CD4-positive, alpha-beta memory T cell (primary cell): ENCODE measurements around the gene CADM2. TPM values are rescaled to one million over a fixed set of nuclear protein-coding genes. Genes with fewer than 3 reads are reported as not detected.

Source experiments
- CTCF ChIA-PET: fragments of 350-600 bp; sonication (Branson Sonifier 250); formaldehyde crosslinking; loops from one replicate; lab custom pipeline; 2021; ENCODE audit warnings: inconsistent platforms; ENCODE audit not compliant: partially characterized antibody; lab: Charles Lee
- POLR2A ChIA-PET: fragments of 350-600 bp; sonication (Branson Sonifier 250); formaldehyde crosslinking; loops from one replicate; lab custom pipeline; 2021; ENCODE audit not compliant: partially characterized antibody; lab: Charles Lee
- DNase-seq, 5 donors: peaks; one replicate each; pipeline versions ENCODE4 v3.0.0 to v3.0.0-alpha.2; 2020 to 2022; ENCODE audit warnings: mixed read lengths in 1 of 5
- H3K27ac ChIP-seq: one replicate; pipeline ENCODE4 v1.7.0; 2013; ENCODE audit warnings: low read depth, low read length
- H3K27me3 ChIP-seq: 2 replicates; pipeline ENCODE4 v1.7.0; 2013; ENCODE audit warnings: mild to moderate bottlenecking, low read length, moderate library complexity; ENCODE audit not compliant: insufficient read depth
- H3K36me3 ChIP-seq: 2 replicates; pipeline ENCODE4 v1.7.0; 2013; ENCODE audit warnings: mild to moderate bottlenecking, low read length, moderate library complexity; ENCODE audit not compliant: insufficient read depth
- H3K4me1 ChIP-seq: 2 replicates; pipeline ENCODE4 v1.7.0; 2013; ENCODE audit warnings: mild to moderate bottlenecking, low read length, moderate library complexity; ENCODE audit not compliant: insufficient read depth
- H3K4me3 ChIP-seq, 2 donors: one replicate each; pipeline ENCODE4 v1.7.0; 2013; ENCODE audit warnings: low read length in 2 of 2, mild to moderate bottlenecking in 1 of 2
- H3K9me3 ChIP-seq, 2 donors: one replicate each; pipeline ENCODE4 v1.7.0; 2013; ENCODE audit warnings: low read length in 2 of 2, control low read depth in 1 of 2; ENCODE audit not compliant: control insufficient read depth in 1 of 2
- H3K27ac Mint-ChIP-seq, 7 donors: one replicate each; pipeline ENCODE4 v1.8.0; 2020 to 2021; ENCODE audit warnings: mixed read lengths in 7 of 7, mild to moderate bottlenecking in 6 of 7, inconsistent platforms in 3 of 7, moderate library complexity in 3 of 7
- H3K27me3 Mint-ChIP-seq, 2 donors: one replicate each; pipeline ENCODE4 v1.8.0; 2020 to 2021; ENCODE audit warnings: mixed read lengths in 2 of 2
- H3K36me3 Mint-ChIP-seq, 2 donors: one replicate each; pipeline ENCODE4 v1.8.0; 2020 to 2021; ENCODE audit warnings: mixed read lengths in 2 of 2, inconsistent platforms in 1 of 2, mild to moderate bottlenecking in 1 of 2
- H3K4me1 Mint-ChIP-seq, 4 donors: one replicate each; pipeline ENCODE4 v1.8.0; 2020 to 2021; ENCODE audit warnings: mixed read lengths in 4 of 4, mild to moderate bottlenecking in 1 of 4
- H3K4me3 Mint-ChIP-seq, 8 donors: one replicate each; pipeline ENCODE4 v1.8.0; 2020 to 2021; ENCODE audit warnings: mixed read lengths in 8 of 8, mild to moderate bottlenecking in 7 of 8, moderate library complexity in 6 of 8, inconsistent platforms in 3 of 8
- H3K9me3 Mint-ChIP-seq, 8 donors: one replicate each; pipeline ENCODE4 v1.8.0; 2020 to 2021; ENCODE audit warnings: mixed read lengths in 8 of 8, mild to moderate bottlenecking in 5 of 8, inconsistent platforms in 3 of 8, moderate library complexity in 1 of 8
- intact Hi-C: fragments of 100-400 bp; cut with micrococcal nuclease; formaldehyde crosslinking; loops from one replicate; pipeline ENCODE4 v1.15.1; 2023
- polyA plus RNA-seq, 2 donors: library from polyadenylated mRNA; unstranded; fragments of 300-500 nt; fragmentation: Illumina TruSeq; gene quantifications; one replicate each; pipeline ENCODE4 v1.2.3, GENCODE V29; 2021
- total RNA-seq, 2 experiments: library from RNA; stranded (reverse); gene quantifications; one replicate each; pipeline ENCODE4 v1.2.3, GENCODE V29; 2021

Gene CADM2
- total and polyA plus RNA-seq, 4 experiments from 2014 or later = 0.21 to 0.38 TPM; not detected in 2

- no peaks in the 10 kb centered on the region for H3K9me3 ChIP-seq
- Mint-ChIP-seq H3K27me3 (no peaks in the 10 kb centered on the region), H3K27ac (no peak overlapping the region), H3K4me1 (no peaks in the 10 kb centered on the region), H3K9me3 (peaks cover 0 to 14% (median 4%) of the 10 kb centered on the region in 8 donors), H3K36me3 (no peaks in the 10 kb centered on the region), H3K4me3 (no peak overlapping the region)
- ChIA-PET POLR2A (no interaction called here), CTCF (no interaction called here)
- H3K27ac ChIP-seq = no peak overlapping the region
- H3K4me3 ChIP-seq = no peak overlapping the region
- no peaks in the 10 kb centered on the region for H3K4me1 ChIP-seq
- intact Hi-C loops = no loop called here
- no peaks in the 10 kb centered on the region for H3K27me3 ChIP-seq
- no peak for DNase-seq
- H3K36me3 ChIP-seq = no peaks in the 10 kb centered on the region
These were observed 862.5 kb downstream of the CADM2 start for GRCh38 chr3:85821130-85821756.

GRCh38 chr3:85835857-85836440 lies 877.2 kb downstream of the CADM2 start:
- H3K9me3 ChIP-seq = no peaks in the 10 kb centered on the region
- H3K4me3 ChIP-seq = no peak overlapping the region
- no peak for DNase-seq
- no peak overlapping the region for H3K27ac ChIP-seq
- H3K4me1 Mint-ChIP-seq = no peaks in the 10 kb centered on the region
- ChIA-PET POLR2A (no interaction called here), CTCF (no interaction called here)
- no peak overlapping the region for H3K27ac Mint-ChIP-seq
- H3K27me3 Mint-ChIP-seq = no peaks in the 10 kb centered on the region
- H3K36me3 ChIP-seq = no peaks in the 10 kb centered on the region
- H3K36me3 Mint-ChIP-seq = no peaks in the 10 kb centered on the region
- H3K4me1 ChIP-seq = no peaks in the 10 kb centered on the region
- H3K9me3 Mint-ChIP-seq = peaks cover 1 to 15% (median 3%) of the 10 kb centered on the region in 8 donors
- H3K27me3 ChIP-seq = no peaks in the 10 kb centered on the region
- intact Hi-C loops = no loop called here
- H3K4me3 Mint-ChIP-seq = no peak overlapping the region

- Mint-ChIP-seq H3K27me3 (no peaks in the 10 kb centered on the region), H3K4me1 (no peaks in the 10 kb centered on the region), H3K27ac (no peak overlapping the region), H3K4me3 (no peak overlapping the region), H3K9me3 (peaks cover 0 to 15% (median 2%) of the 10 kb centered on the region in 8 donors), H3K36me3 (no peaks in the 10 kb centered on the region)
- intact Hi-C loops = no loop called here
- no peak for DNase-seq
- no peaks in the 10 kb centered on the region for H3K4me1 ChIP-seq
- H3K27ac ChIP-seq = no peak overlapping the region
- no peaks in the 10 kb centered on the region for H3K27me3 ChIP-seq
- H3K4me3 ChIP-seq = no peak overlapping the region
- no peaks in the 10 kb centered on the region for H3K9me3 ChIP-seq
- H3K36me3 ChIP-seq = no peaks in the 10 kb centered on the region
- ChIA-PET CTCF (no interaction called here), POLR2A (no interaction called here)
These were observed 878.6 kb downstream of the CADM2 start for GRCh38 chr3:85837402-85837801.

GRCh38 chr3:85838921-85839320 lies 880.1 kb downstream of the CADM2 start:
- H3K27ac Mint-ChIP-seq = no peak overlapping the region
- intact Hi-C loops = no loop called here

GRCh38 chr3:85842081-85842480 lies 883.3 kb downstream of the CADM2 start:
- Mint-ChIP-seq H3K4me1 (no peaks in the 10 kb centered on the region), H3K4me3 (no peak overlapping the region), H3K9me3 (peaks cover 0 to 3% (median 0%) of the 10 kb centered on the region in 8 donors), H3K27ac (no peak overlapping the region), H3K27me3 (no peaks in the 10 kb centered on the region), H3K36me3 (no peaks in the 10 kb centered on the region)
- no peak overlapping the region for H3K27ac ChIP-seq
- intact Hi-C loops = no loop called here
- DNase-seq = no peak
- ChIA-PET CTCF (no interaction called here), POLR2A (no interaction called here)
- H3K4me1 ChIP-seq = no peaks in the 10 kb centered on the region
- no peaks in the 10 kb centered on the region for H3K9me3 ChIP-seq
- no peak overlapping the region for H3K4me3 ChIP-seq
- no peaks in the 10 kb centered on the region for H3K27me3 ChIP-seq
- H3K36me3 ChIP-seq = no peaks in the 10 kb centered on the region

More at GRCh38 chr3:85838921-85839320, 880.1 kb downstream of the CADM2 start:
- Histone ChIP-seq H3K4me3 (no peak overlapping the region), H3K4me1 (no peaks in the 10 kb centered on the region), H3K27ac (no peak overlapping the region), H3K27me3 (no peaks in the 10 kb centered on the region), H3K36me3 (no peaks in the 10 kb centered on the region), H3K9me3 (no peaks in the 10 kb centered on the region)
- CTCF ChIA-PET = no interaction called here
- peaks cover 0 to 8% (median 0%) of the 10 kb centered on the region in 8 donors for H3K9me3 Mint-ChIP-seq
- H3K36me3 Mint-ChIP-seq = no peaks in the 10 kb centered on the region
- DNase-seq = no peak
- no peak overlapping the region for H3K4me3 Mint-ChIP-seq
- H3K27me3 Mint-ChIP-seq = no peaks in the 10 kb centered on the region
- POLR2A ChIA-PET = no interaction called here
- no peaks in the 10 kb centered on the region for H3K4me1 Mint-ChIP-seq

- ChIA-PET POLR2A (no interaction called here), CTCF (no interaction called here)
- H3K27ac Mint-ChIP-seq = no peak overlapping the region
- no peak overlapping the region for H3K27ac ChIP-seq
- H3K4me3 ChIP-seq = no peak overlapping the region
- no peaks in the 10 kb centered on the region for H3K27me3 Mint-ChIP-seq
- no peak overlapping the region for H3K4me3 Mint-ChIP-seq
- peaks cover 0 to 10% (median 2%) of the 10 kb centered on the region in 8 donors for H3K9me3 Mint-ChIP-seq
- no peaks in the 10 kb centered on the region for H3K36me3 ChIP-seq
- H3K4me1 ChIP-seq = no peaks in the 10 kb centered on the region
- H3K4me1 Mint-ChIP-seq = no peaks in the 10 kb centered on the region
- intact Hi-C loops = no loop called here
- no peak for DNase-seq
- H3K27me3 ChIP-seq = no peaks in the 10 kb centered on the region
- no peaks in the 10 kb centered on the region for H3K36me3 Mint-ChIP-seq
- no peaks in the 10 kb centered on the region for H3K9me3 ChIP-seq
These were observed 888.2 kb downstream of the CADM2 start for GRCh38 chr3:85846940-85847339.

GRCh38 chr3:85851071-85851470 lies 892.3 kb downstream of the CADM2 start:
- Mint-ChIP-seq H3K27me3 (no peaks in the 10 kb centered on the region), H3K4me3 (no peak overlapping the region), H3K9me3 (peaks cover 0 to 14% (median 1%) of the 10 kb centered on the region in 8 donors), H3K36me3 (no peaks in the 10 kb centered on the region), H3K4me1 (no peaks in the 10 kb centered on the region), H3K27ac (no peak overlapping the region)
- intact Hi-C loops = no loop called here
- Histone ChIP-seq H3K36me3 (no peaks in the 10 kb centered on the region), H3K9me3 (no peaks in the 10 kb centered on the region), H3K4me3 (no peak overlapping the region), H3K27ac (no peak overlapping the region), H3K27me3 (no peaks in the 10 kb centered on the region), H3K4me1 (no peaks in the 10 kb centered on the region)
- ChIA-PET POLR2A (no interaction called here), CTCF (no interaction called here)
- no peak for DNase-seq
